Endothelial cell of umbilical vein (primary cell): ENCODE measurements around the gene KRTAP19-8. TPM values are rescaled to one million over a fixed set of nuclear protein-coding genes. Genes with fewer than 3 reads are reported as not detected.

Experiments
- BruUV-seq: library from RNA; stranded (reverse); fragments of 400-500 nt; replicated peaks from 2 replicates; lab custom pipeline; 2021; lab: Mats Ljungman, UMichigan
- CTCF ChIA-PET: fragments of 300-600, 350-600 bp; sonication (Branson Sonifier 250); formaldehyde crosslinking; loops from one replicate; lab custom pipeline; 2021; ENCODE audit warnings: antibody characterized with exemption, inconsistent platforms; lab: Charles Lee
- POLR2A ChIA-PET: fragments of 300-600, 350-600 bp; sonication (Branson Sonifier 250); formaldehyde crosslinking; loops from one replicate; lab custom pipeline; 2021; ENCODE audit warnings: antibody characterized with exemption, inconsistent platforms; lab: Charles Lee
- DNase-seq: peaks from one replicate; pipeline ENCODE4 v3.0.0-alpha.2; 2011; ENCODE audit warnings: low read depth, low spot score
- FAIRE-seq: peaks from 2 replicates; lab custom pipeline; 2011; peaks lifted over from hg19 to GRCh38; lab: Jason Lieb, UNC
- H2AFZ ChIP-seq: 2 replicates; pipeline ENCODE4 v1.6.0; 2012; ENCODE audit warnings: low read depth, low read length, control low read depth, inconsistent platforms
- H3K27ac ChIP-seq: 2 replicates; pipeline ENCODE4 v1.5.1; 2011; ENCODE audit warnings: low read depth, mild to moderate bottlenecking, control low read depth, low read length, moderate library complexity; ENCODE audit not compliant: insufficient read depth
- H3K27me3 ChIP-seq, 2 experiments: 2 replicates each; pipeline versions ENCODE4 v1.6.0 to v1.6.1; 2011; ENCODE audit warnings: low read length in 2 of 2, mixed read lengths in 1 of 2; ENCODE audit not compliant: control insufficient read depth in 2 of 2, insufficient read depth in 2 of 2
- H3K36me3 ChIP-seq, 2 experiments: 2 replicates in 1 of 2; 3 replicates in 1 of 2; pipeline ENCODE4 v1.5.1; 2011; ENCODE audit warnings: low read length in 2 of 2, mild to moderate bottlenecking in 1 of 2, moderate library complexity in 1 of 2; ENCODE audit not compliant: control insufficient read depth in 2 of 2, insufficient read depth in 2 of 2; ENCODE audit errors: extremely low read depth in 1 of 2
- H3K4me1 ChIP-seq: 3 replicates; pipeline ENCODE4 v1.5.1; 2011; ENCODE audit warnings: mild to moderate bottlenecking, low read length; ENCODE audit not compliant: control insufficient read depth, insufficient read depth; ENCODE audit errors: extremely low read depth
- H3K4me2 ChIP-seq: 2 replicates; pipeline ENCODE4 v1.6.1; 2011; ENCODE audit warnings: low read length, control low read depth, mixed read lengths; ENCODE audit not compliant: insufficient read depth
- H3K4me3 ChIP-seq, 3 experiments: fragments of 200-600 bp in 1 of 3; sonication (generic), shearing (Covaris generic) in 1 of 3; replicated peaks in 1 of 3; 2 replicates each; pipeline ENCODE4 v1.5.1; 2011 to 2016; ENCODE audit warnings: control low read depth in 3 of 3, low read length in 3 of 3, mild to moderate bottlenecking in 2 of 3, inconsistent platforms in 1 of 3, low read depth in 1 of 3, moderate library complexity in 1 of 3; ENCODE audit not compliant: insufficient read depth in 1 of 3
- H3K79me2 ChIP-seq: 2 replicates; pipeline ENCODE4 v1.6.0; 2012; ENCODE audit warnings: low read length, inconsistent platforms; ENCODE audit not compliant: control insufficient read depth, insufficient read depth
- H3K9ac ChIP-seq: replicated peaks from 2 replicates; pipeline ENCODE3; 2011; ENCODE audit warnings: low read length, control low read depth; ENCODE audit not compliant: insufficient read depth; ENCODE audit errors: extremely low read depth
- H3K9me1 ChIP-seq: replicated peaks from 3 replicates; pipeline ENCODE4 v1.6.0; 2011; ENCODE audit warnings: mild to moderate bottlenecking, low read length; ENCODE audit not compliant: control insufficient read depth, insufficient read depth; ENCODE audit errors: extremely low read depth
- H3K9me3 ChIP-seq: replicated peaks from 2 replicates; pipeline ENCODE4 v1.5.1; 2012; ENCODE audit warnings: low read length, inconsistent platforms; ENCODE audit not compliant: control insufficient read depth, insufficient read depth
- H4K20me1 ChIP-seq: replicated peaks from 2 replicates; pipeline ENCODE3; 2011; ENCODE audit warnings: mild to moderate bottlenecking, low read length; ENCODE audit not compliant: control insufficient read depth, insufficient read depth; ENCODE audit errors: extremely low read depth
- CTCF ChIP-seq, 2 donors: IDR thresholded peaks; 1 replicate in 1 of 2; 2 replicates in 1 of 2; pipeline ENCODE4 v1.5.1; 2011; ENCODE audit warnings: low read length in 2 of 2, mild to moderate bottlenecking in 2 of 2, moderate library complexity in 2 of 2, control low read depth in 1 of 2, inconsistent platforms in 1 of 2, low read depth in 1 of 2; ENCODE audit not compliant: insufficient read depth in 1 of 2; ENCODE audit errors: extremely low read depth in 1 of 2
- EZH2 ChIP-seq: IDR thresholded peaks from 2 replicates; pipeline ENCODE4 v1.6.1; 2012; ENCODE audit warnings: borderline replicate concordance, low read depth, mild to moderate bottlenecking, moderate library complexity, low read length, inconsistent platforms; ENCODE audit not compliant: severe bottlenecking
- FOS ChIP-seq: IDR thresholded peaks from 2 replicates; pipeline ENCODE4 v1.6.1; 2011; ENCODE audit warnings: mild to moderate bottlenecking, low read length, moderate library complexity, borderline replicate concordance; ENCODE audit not compliant: insufficient read depth
- GATA2 ChIP-seq: IDR thresholded peaks from 2 replicates; pipeline ENCODE4 v1.7.0; 2011; ENCODE audit warnings: low read depth, mild to moderate bottlenecking, moderate library complexity, mixed read lengths, low read length; ENCODE audit not compliant: insufficient read length, insufficient read depth
- JUN ChIP-seq: IDR thresholded peaks from 2 replicates; pipeline ENCODE4 v1.6.1; 2011; ENCODE audit warnings: borderline replicate concordance, low read depth; ENCODE audit not compliant: insufficient read length, insufficient read depth
- MAX ChIP-seq: IDR thresholded peaks from 2 replicates; pipeline ENCODE4 v1.6.1; 2011; ENCODE audit not compliant: insufficient read depth, insufficient read length
- MYC ChIP-seq: IDR thresholded peaks from one replicate; pipeline ENCODE4 v1.6.1; 2011; ENCODE audit warnings: mild to moderate bottlenecking, low read depth, low read length
- POLR2A ChIP-seq: IDR thresholded peaks from 2 replicates; pipeline ENCODE4 v1.6.1; 2012; ENCODE audit warnings: low read depth, mild to moderate bottlenecking, control low read depth, low read length
- POLR2AphosphoS5 ChIP-seq: IDR thresholded peaks from 2 replicates; pipeline ENCODE4 v1.6.1; 2012; ENCODE audit warnings: low read depth, mild to moderate bottlenecking, control low read depth, low read length, moderate library complexity; ENCODE audit not compliant: insufficient read depth
- dilution Hi-C: fragments of 300-500 bp; cut with MboI; formaldehyde crosslinking; loops from one replicate; pipeline ENCODE4 v1.15.0; 2019; ENCODE audit warnings: low sequenced_read_pairs; ENCODE audit not compliant: extremely low pct_ligation_motif_present
- intact Hi-C: fragments of 100-400 bp; cut with micrococcal nuclease; formaldehyde crosslinking; loops from one replicate; pipeline ENCODE4 v1.10.0; 2022
- polyA plus RNA-seq, 4 experiments: library from polyadenylated mRNA; depleted of rRNA in 3 of 4; stranded (reverse) in 3 of 4; unstranded in 1 of 4; fragments of >200 nt; gene quantifications; 2 replicates each; pipeline versions ENCODE4 v1.2.1 to v1.2.3, GENCODE V29; 2011 to 2012; ENCODE audit warnings: missing spikeins in 1 of 4
- total RNA-seq: library from RNA; stranded (reverse); gene quantifications from 2 replicates; pipeline ENCODE4 v1.2.3, GENCODE V29; 2021

The KRTAP19-8 gene
- total and polyA plus RNA-seq, 2 donors (not counting 3 experiments of a cell fraction or from before 2014, with no cell fraction given) = not detected

GRCh38 chr21:31087639-31088473, 49.6 kb upstream of the KRTAP19-8 start:
- Histone ChIP-seq H3K4me1 (no peaks in the 10 kb centered on the region), H3K4me3 (no peak overlapping the region), H3K79me2 (no peaks in the 10 kb centered on the region), H3K9me1 (no peaks in the 10 kb centered on the region), H3K9ac (no peak overlapping the region), H3K9me3 (no peaks in the 10 kb centered on the region), H4K20me1 (no peaks in the 10 kb centered on the region), H3K27ac (no peak overlapping the region), H2AFZ (no peak overlapping the region), H3K27me3 (no peaks in the 10 kb centered on the region), H3K4me2 (no peak overlapping the region), H3K36me3 (no peaks in the 10 kb centered on the region)
- no peak for DNase-seq
- TF ChIP-seq FOS = no peak
- TF ChIP-seq MYC = no peak
- no peak for TF ChIP-seq JUN
- no peak for TF ChIP-seq POLR2AphosphoS5
- TF ChIP-seq POLR2A = no peak
- TF ChIP-seq EZH2 = no peak
- no peak for TF ChIP-seq CTCF (IDR thresholded peaks at IDR 0.05; ENCODE audit: extremely low read depth in 1 of 2, insufficient read depth in 1 of 2, low read depth in 1 of 2, low read length in 2 of 2)
- TF ChIP-seq GATA2 = no peak
- no peak for TF ChIP-seq MAX
- ChIA-PET CTCF (interaction anchor here (2.1 to 4.2 kb wide), 2 partner anchors 9 to 1043 kb away, joined by 10 to 35 read pairs; no protein-coding TSS in a partner anchor), POLR2A (no interaction called here)
- intact Hi-C loops = loop anchor here (2.0 to 5.0 kb wide), 2 partner anchors 256 to 1613 kb away; no protein-coding TSS in a partner anchor
- dilution Hi-C loops = no loop called here
- no TSS peak for BruUV-seq
- no peak for FAIRE-seq
